IPS-18c (cell line): ENCODE measurements around the gene CTLA4.

Source experiments
- H3K4me3 ChIP-seq: 2 replicates; pipeline ENCODE4 v1.7.0; 2013; ENCODE audit warnings: low read depth, mild to moderate bottlenecking, low read length, moderate library complexity; ENCODE audit not compliant: insufficient read depth
- H3K9me3 ChIP-seq: one replicate; pipeline ENCODE4 v1.6.1; 2013; ENCODE audit warnings: mild to moderate bottlenecking, low read length, moderate library complexity; ENCODE audit not compliant: control insufficient read depth, insufficient read depth

The CTLA4 gene

DNA sequence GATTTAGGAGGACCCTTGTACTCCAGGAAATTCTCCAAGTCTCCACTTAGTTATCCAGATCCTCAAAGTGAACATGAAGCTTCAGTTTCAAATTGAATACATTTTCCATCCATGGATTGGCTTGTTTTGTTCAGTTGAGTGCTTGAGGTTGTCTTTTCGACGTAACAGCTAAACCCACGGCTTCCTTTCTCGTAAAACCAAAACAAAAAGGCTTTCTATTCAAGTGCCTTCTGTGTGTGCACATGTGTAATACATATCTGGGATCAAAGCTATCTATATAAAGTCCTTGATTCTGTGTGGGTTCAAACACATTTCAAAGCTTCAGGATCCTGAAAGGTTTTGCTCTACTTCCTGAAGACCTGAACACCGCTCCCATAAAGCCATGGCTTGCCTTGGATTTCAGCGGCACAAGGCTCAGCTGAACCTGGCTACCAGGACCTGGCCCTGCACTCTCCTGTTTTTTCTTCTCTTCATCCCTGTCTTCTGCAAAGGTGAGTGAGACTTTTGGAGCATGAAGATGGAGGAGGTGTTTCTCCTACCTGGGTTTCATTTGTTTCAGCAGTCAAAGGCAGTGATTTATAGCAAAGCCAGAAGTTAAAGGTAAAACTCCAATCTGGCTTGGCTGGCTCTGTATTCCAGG lies at the start of gene CTLA4:
CTLA4 (plus strand) TSS at position 211 of the 640 bp plus-strand sequence; CDS start at position 383, 172 bp downstream.
- H3K4me3 ChIP-seq, result no peak within 1 kb of the TSS

DNA sequence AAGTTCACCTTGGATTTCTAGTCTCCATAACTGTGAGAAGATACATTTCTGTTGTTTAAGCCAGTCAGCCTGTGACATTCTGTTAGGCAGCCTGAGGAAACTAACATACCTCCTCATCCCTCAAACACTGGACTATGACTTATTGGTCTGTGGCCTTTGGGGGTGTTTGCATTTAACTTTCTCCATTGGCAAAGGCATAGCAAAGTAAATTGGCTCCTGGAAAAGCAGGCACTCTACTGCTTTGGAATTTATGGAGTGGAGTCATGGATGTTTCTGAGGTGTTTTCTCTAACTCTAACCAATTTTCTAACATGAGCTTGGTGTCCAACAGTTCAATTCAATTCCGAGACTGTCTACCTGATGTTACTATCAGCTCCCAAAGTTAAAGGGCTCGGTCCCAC lies 48.9 kb upstream of the CTLA4 start:
- Histone ChIP-seq H3K4me3 (no peak overlapping the region), H3K9me3 (no peaks in the 10 kb centered on the region)

More for the DNA sequence above, at the start of gene CTLA4:
- peaks cover 2% of the 10 kb centered on the region for H3K9me3 ChIP-seq

DNA sequence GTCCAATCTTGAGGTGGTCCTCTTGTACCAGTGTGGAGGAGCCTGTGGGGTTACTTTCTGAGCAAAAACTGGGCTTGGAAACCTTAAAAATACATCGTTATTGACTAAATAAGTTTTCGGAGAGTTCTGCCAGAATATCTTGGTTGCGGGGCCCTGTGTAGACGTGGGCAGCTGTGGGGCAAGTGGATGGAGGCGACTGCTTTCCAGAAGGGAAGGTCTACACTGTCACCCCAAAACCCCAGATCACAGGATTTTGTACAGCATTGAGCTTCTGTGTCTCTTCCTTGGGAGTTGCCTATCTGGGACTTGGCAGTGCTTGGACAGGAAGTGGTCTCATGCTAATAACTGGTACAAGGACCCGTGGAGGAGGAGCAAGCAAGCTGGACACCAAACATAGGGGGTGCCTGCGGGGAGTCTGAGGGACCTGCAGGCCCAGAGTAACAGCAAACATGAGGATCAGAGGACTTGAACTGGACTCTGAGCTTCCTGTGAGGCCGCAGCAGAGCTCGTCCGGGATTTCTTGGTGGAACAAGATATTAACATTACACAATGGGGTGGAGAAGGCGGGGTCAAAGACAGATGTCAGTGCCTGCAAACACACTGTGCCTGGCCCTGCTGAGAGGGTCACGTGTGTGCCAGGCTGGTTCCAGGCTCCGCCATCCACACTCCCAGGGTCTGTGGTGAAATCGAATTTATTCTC lies 48.0 kb upstream of the CTLA4 start:
- no peaks in the 10 kb centered on the region for H3K9me3 ChIP-seq
- H3K4me3 ChIP-seq, result no peak overlapping the region

DNA sequence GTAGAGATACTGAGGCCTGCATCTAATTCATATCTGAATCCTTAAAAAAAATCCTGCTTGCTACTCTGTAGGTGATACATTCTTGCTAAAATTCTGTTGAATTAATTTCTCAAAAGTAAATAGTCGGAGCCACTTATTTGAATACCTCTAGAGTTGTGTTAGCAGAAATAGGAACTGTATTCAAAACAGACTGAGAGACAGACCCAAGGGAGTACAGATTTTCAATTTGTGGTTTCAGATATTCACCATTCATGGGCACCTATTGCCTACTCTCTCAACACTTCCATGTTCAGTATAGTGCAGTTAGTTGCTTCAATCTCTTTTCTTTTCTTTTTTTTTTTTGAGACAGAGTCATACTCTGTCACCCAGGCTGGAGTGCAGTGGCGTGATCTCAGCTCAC lies 46.6 kb upstream of the CTLA4 start:
- no peaks in the 10 kb centered on the region for H3K9me3 ChIP-seq
- H3K4me3 ChIP-seq, result no peak overlapping the region

DNA sequence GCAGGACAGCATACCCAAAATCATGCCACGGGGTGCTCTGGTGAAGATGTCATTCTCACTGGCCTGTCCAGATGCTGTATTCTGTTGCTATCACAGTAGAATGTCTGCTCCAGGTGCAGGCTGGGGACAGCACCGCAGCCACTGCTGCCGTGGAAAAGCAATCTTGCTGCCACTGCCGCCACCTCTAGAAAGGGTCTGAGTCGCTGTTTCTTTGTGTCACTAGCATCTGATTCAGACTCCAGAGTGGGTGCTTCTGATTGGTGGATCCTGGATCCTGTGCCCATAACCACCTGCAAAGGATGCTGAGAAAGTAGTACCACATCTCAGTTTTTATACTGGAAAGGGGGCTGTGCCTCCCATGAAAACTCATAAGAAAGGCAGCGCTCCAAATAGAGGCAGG lies 45.3 kb upstream of the CTLA4 start:
- no peak overlapping the region for H3K4me3 ChIP-seq

DNA sequence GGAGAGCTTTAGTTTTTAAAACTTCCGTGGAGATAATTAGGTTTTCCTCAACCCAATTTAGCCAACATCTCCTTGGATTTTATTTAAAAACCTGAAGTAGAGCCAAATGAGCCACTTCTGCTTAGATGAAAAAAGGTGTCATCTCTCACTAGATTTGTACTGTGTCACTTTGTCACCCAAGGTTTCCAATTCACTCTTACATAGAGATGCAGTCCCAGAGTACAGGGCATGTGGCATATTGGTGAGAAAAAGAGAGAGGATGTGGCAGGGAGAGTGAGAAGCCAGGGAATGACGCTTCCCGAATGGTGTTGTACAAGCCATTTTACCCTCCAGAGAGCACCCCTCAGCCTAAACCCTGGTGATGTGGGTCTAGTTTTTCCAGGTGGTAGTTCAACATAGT lies 44.4 kb upstream of the CTLA4 start:
- Histone ChIP-seq H3K9me3 (no peaks in the 10 kb centered on the region), H3K4me3 (no peak overlapping the region)

More for the DNA sequence above, 45.3 kb upstream of the CTLA4 start:
- H3K9me3 ChIP-seq, result no peaks in the 10 kb centered on the region

DNA sequence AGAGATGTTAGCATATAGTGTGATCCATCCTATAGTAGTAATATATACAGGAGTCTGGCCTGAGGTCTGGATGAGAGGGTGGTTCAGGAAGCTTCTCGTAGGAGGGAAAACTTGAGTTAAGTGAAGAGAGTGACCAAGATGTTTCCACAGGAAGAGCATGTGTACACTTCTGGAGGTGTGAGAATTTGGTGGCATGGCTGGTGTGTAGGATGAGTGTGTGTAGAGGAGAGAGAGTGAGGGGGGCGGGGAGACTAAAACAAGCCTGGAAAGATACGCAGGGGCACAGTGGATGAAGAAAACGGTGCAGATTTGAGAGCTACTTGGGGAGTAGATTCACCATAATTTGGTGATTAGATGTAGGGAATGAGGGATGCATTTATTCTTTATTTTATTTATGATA lies 43.5 kb upstream of the CTLA4 start:
- H3K4me3 ChIP-seq, result no peak overlapping the region
- H3K9me3 ChIP-seq, result no peaks in the 10 kb centered on the region

DNA sequence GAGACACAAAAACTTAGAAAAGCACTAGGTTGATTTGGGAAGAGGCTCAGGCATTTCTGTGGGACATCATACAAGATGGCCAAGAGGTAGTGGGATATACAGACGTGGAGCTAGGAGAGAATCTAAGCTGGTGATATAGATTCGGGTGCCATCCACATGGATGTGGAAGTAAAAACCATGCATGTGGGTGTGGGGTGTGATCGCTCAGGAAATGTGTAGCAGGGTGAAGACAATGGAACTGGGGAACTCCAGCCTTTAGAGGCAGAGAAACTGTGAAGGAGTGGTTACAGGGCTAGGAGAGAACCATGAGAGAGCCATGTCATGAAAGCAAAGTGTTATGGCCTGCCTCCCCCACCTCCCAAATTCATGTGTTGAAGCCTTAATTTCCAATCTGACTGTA lies 43.0 kb upstream of the CTLA4 start:
- H3K4me3 ChIP-seq, result no peak overlapping the region

DNA sequence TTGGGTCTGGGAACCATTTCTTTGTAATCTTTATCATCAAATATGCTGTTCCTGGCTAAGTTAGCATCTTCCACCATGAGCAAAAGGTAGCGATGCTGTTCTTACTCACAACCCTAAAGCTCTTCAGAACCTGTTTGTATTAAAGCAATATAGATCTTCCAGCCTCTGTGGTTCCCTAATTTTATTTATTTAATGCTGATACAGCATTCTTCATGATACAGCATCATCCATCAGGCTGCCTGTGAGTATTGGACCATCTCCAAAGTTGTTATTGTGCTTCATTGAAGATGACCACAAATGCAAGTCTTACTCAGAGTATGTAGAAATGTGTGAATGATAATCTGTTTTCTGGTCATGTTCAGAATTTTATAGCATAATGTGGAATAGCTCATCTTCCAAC lies 40.9 kb upstream of the CTLA4 start:
- no peak overlapping the region for H3K4me3 ChIP-seq
- no peaks in the 10 kb centered on the region for H3K9me3 ChIP-seq

More for the DNA sequence above, 43.0 kb upstream of the CTLA4 start:
- H3K9me3 ChIP-seq, result no peaks in the 10 kb centered on the region

DNA sequence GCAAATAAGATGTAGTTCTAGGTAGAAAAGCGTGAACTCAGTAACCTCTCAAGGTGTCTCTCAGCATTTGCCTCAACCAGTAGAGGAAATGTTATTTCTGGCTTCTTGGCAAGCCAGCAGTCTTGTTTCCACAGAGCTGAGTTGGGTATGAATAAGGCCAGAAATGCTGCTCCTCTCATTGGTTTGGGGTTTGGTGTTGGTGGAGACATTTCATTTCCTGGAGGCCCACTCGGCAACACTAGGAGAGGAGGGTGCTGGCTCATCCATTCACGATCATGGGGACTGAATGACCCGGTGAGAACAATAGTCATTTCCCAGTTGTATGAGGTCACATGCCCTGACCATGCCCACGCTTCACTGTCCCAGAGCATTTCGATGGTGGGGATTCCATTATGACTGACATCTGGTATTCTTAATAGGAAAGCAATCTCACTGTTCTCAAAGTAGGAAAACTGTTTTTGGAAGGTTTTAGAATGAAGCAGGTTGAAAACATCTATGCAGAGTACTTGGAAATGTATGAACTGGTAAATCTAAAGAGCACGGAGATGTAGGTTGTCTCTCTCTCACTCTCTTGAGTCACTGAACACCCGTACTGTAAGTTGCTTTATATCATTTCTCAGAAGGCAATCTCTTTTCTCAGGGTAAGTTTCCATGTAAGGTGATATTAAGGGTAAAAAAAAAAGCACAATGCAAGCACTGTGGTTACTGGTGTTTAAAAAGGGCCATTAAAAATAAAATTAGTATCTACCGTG lies 37.1 kb upstream of the CTLA4 start:
- Histone ChIP-seq H3K9me3 (peaks cover 2% of the 10 kb centered on the region), H3K4me3 (no peak overlapping the region)

DNA sequence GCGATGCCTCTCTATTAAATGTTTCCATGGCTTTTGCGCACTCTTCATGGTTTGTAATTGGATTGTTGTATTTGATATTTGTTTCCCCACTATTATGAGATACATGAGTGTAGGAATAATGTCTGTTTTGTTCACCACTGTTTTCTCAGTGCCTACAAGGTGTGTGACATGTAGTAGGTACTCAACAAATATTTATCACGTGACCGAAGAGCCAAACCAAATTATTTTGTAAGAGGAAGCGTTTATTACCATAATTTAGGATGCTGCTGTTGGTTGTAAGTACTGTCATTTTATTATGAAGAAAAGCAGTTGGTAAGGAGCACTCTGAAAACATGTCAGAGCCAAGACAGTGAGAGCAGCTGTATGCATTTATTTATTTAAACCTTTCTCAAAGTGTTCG lies 32.2 kb upstream of the CTLA4 start:
- Histone ChIP-seq H3K9me3 (peaks cover 2% of the 10 kb centered on the region), H3K4me3 (no peak overlapping the region)

DNA sequence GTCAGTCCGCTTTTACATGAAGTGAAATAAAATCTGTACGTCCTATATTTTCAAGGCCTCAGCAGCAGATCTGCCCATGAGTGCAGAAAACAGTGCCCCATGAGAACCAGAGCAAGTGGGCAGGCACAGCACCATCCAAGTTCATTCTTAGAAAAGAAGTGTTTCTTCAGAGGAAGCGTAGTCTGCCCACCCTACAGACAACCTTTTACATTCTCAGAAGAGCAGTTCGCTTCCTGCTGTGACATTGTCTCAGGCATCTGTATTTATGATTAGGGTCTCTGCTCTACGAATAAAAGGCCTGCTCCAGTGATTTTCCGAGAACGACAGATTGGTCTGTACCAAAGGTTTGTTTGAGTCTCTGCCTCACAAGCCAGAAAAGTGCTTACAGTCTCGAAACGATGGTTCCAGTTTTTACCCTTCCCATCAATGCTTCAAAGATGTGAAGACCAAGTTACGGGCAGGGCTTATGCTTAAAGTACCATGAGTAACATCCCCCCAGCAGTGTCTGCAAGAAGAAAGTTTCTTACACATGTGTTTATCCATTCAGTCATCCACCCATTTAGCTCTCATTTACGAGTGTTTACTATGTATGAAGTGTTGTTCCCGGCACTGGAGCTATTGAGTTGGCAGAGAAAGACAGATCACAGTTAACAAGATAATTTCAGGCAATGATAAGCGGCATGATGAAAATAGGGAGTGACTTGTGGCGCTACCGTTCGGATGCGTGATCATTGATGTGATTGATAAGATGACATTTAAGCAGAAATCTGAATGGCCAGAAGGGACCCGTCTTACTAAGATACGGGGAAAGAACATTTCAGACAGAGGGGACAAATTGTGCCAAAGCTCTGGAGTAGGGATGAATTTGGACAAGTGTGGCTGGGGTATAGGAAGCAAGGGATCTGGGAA lies 31.4 kb upstream of the CTLA4 start:
- Histone ChIP-seq H3K4me3 (no peak overlapping the region), H3K9me3 (peaks cover 2% of the 10 kb centered on the region)

DNA sequence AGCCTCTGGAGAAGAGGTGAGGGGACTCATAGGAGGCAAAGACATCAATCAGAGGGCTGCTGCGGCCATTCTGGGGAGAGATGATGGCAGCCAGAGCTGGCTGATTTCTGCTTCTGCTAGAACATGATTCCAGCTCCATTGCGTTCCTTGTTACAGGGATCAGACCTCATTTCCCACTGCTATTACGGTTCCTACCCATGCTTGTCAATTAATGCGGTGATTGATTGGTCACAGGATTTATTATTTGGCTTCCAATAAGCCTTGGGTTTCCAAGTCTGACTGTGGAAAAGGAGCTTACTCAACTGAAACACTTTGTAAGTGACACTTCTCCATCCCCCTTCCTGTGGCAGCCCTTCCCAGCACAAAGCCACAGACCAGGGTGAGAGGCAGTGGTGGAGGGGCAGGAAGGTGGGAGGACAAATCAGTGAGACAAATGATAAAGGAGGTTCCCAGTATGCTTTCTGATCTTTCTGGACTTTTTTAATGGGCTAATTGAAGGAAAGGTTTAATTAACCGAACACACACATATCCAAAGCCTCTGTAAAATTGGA lies 26.8 kb upstream of the CTLA4 start:
- Histone ChIP-seq H3K4me3 (no peak overlapping the region), H3K9me3 (no peaks in the 10 kb centered on the region)

DNA sequence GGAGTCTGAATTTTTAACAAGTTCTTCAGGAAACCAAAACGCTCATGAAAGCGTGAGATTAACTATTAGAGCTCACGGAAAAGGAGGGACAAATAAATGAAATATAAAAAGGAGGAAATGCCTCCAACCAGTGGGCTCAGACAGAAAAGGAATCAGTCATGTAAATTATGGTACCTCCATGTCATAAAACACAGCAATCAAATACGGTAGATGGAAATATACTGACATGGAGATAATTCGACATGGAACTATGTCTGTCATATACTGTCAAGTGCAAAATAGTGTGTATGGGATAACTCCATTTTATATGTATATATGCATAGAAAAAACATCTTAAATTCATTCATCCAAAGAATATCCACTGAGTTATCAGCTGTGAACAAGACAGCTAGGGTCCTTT lies 25.9 kb upstream of the CTLA4 start:
- no peaks in the 10 kb centered on the region for H3K9me3 ChIP-seq
- no peak overlapping the region for H3K4me3 ChIP-seq

DNA sequence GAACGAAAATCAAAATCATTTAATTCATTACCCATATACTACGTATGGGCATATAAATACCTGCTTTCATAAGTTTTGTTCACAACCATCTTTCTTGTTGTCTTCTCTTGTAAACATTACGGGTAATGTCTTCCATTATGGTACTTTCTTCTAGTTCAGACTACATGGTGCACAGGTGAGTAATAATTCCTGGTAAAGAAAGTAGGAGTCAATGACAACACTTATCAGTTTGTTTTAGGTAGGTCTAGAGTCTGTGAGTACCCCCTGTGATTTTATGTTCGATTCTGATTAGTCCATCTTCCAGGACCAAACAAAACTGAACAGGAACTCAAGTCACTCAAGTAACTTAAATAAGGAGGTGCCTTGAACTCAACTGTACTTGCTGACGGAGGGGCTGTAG lies 25.2 kb upstream of the CTLA4 start:
- H3K9me3 ChIP-seq, result no peaks in the 10 kb centered on the region
- H3K4me3 ChIP-seq, result no peak overlapping the region

DNA sequence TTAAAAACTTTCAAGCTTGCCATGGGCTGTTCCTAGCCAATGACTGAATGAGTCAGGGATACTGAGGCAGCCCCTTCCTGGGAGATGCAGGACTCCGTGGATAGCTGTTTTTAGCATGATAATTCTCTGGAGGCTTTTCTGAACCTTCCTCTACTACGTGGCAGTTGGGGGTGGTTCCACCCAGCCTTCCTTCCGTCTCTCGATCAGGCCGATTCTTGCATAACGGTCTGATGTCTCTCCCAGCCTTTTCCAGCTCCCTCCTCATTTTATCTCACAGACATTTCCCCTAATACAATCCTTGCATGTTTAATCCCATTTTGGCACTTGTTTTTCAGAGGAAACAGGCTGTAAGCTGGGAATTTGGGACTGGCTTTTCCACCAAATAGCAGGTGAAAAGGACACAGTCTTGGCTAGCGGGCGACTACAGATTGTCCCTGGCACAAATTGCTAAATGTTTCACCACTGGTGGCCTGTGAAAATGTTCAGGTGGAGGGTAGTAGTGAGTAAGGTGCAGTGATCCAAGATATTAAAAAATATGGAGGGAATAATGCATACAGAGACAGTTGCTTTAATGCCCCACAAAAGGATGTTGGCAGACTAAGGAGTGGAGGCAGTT lies 21.0 kb upstream of the CTLA4 start:
- Histone ChIP-seq H3K4me3 (no peak overlapping the region), H3K9me3 (no peaks in the 10 kb centered on the region)

DNA sequence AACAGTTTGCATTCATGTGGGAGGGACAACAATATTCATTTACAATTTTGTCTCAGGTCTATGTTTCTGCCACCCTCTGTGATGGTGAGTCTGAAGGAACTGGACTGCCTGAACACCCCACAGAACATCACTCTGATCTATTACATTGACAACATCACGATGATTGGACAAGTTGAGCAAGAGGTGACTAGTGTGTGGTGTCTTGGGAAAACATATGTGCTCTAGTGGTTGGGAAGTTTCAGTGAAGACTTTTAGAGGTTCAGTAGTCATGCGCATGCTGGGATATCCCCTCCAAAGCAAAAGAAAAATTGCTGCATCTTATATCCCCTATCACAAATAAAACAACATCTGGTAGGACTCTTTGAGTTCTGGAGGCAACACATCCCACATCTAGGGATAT lies 18.6 kb upstream of the CTLA4 start:
- Histone ChIP-seq H3K9me3 (no peaks in the 10 kb centered on the region), H3K4me3 (no peak overlapping the region)
